Left renal cortex interstitium (tissue), 4 donors: ENCODE data around the gene GPRC5B. TPM values are rescaled to one million over a fixed set of nuclear protein-coding genes. Genes with fewer than 3 reads are reported as not detected.

Experiments
- DNase-seq, 4 donors: peaks; one replicate each; pipeline ENCODE4 v3.0.0-alpha.2; 2013; ENCODE audit warnings: low read depth in 4 of 4, low spot score in 2 of 4, missing footprints in 1 of 4
- polyA plus RNA-seq, 4 donors: library from polyadenylated mRNA; unstranded; fragments of 120-200 nt; gene quantifications; one replicate each; pipeline ENCODE4 v1.2.1, GENCODE V29; 2013; ENCODE audit not compliant: insufficient read length in 4 of 4

The GPRC5B gene
- polyA plus RNA-seq, 4 donors: 93.4 to 125 (median 122) TPM

DNA sequence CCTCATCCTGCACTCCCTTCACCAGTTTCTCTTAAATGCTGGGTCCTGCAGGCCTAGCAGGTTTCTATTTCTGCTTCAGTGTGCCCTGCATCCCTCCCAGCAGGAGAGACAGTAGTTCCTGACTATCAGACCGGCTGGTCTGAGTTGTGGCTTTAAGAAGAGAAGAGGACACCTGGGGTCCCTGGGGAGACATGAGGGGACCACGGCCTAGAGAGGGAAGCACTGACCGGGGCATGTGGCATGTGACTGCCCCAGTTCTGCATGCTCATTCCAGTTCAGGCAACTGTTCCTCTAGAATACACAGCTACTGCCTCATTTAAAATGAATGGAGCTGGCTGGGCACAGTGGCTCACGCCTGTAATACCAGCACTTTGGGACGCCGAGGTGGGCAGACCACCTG lies 61.3 kb downstream of the GPRC5B start:
- DNase-seq: no peak

DNA sequence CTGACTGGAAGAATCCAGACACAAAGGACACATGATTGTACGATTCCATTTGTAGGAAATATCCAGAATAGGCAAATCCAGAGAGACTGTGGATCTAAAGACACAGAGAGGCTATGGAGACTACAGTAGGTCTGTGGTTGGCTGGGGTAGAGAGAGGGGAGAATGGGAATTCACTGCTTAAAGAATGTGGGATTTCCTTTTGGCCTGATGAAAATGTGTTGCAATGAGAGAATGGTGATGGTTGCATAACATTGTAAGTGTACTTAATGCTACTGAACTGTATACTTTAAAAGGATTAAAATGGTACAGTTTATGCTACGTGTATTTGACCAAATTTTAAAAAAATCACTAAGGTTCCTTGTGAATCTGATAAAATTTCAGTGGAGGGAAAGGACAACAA lies 62.1 kb downstream of the GPRC5B start:
- DNase-seq: no peak

DNA sequence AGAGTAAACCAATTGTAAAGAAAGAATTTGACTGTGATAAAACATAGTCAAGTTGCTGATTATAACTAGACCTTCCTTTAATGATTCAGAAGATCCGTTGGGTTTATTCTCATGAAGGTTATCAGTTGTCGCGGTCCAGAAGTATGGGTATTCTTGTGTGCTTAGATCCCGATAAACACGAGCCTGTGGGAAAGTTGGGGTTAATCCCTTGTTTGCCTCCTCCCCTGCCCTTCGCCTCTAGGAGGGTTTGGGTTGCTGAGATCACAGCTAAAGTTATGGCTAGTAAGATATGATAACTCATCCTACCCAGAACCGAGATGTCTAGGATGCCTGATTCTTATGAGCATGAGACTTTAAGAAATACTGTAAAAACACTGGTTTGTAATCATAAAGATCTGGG lies 66.8 kb downstream of the GPRC5B start:
- no peak for DNase-seq

GRCh38 chr16:19817122-19817521 lies 67.5 kb downstream of the GPRC5B start:
- no peak for DNase-seq

DNA sequence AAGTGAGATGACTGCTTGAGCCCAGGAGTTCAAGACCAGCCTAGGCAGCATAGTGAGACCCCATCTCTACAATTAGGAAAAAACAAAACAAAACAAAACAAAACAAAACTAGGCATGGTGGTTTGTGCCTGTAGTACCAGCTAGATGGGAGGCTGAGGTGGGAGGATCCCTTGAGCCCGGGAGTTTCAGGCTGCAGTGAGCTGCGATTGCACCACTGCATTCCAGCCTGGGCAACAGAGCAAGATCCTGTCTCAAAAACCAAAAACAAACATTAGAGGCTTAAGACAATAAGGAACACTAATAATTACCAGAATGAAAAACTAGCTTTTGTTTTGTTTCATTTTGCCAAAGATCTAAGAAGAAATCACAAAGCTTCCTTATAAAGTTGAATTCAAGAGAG lies 69.2 kb downstream of the GPRC5B start:
- DNase-seq: no peak

- no peak for DNase-seq
These were observed 71.7 kb downstream of the GPRC5B start for GRCh38 chr16:19812986-19813385.

DNA sequence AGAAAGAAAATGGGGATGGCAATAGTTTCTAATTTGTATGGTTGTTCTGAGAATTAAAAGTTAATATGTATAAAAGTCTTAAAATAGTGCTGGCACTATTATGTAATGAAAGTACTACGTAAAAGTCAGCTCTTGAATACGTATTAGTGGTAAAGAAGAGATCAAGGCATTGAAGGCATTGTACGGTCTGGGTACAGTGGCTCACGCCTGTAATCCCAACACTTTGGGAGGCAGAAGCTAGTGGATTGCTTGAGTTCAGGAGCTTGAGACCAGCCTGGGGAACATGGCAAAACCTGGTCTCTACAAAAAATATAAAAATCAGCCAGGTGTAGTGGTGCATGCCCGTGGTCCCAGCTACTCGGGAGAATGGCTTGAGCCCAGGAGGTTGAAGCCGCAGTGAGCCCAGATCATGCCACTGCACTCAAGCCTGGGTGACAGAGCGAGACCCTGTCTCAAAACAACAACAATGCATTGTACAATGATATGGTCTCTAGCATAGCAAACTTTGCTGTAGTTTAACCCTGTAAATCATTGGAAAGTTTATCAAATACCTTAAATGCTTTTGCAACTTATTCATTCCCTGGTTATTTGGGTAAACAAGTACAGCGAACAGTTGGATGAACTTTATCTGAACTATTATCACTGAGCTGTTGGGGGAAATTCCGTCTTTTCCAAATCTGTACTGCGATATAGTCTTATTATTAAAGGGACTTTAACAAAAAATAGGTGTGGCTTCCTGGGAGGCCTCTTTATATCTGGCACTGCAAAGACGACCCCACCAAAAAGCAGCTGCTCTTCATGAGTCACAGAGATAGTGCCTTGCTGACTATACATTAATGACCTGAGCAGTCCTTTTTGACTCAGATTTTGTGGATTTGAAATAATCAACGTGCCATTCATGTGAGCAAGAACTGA lies 73.6 kb downstream of the GPRC5B start:
- no peak for DNase-seq

DNA sequence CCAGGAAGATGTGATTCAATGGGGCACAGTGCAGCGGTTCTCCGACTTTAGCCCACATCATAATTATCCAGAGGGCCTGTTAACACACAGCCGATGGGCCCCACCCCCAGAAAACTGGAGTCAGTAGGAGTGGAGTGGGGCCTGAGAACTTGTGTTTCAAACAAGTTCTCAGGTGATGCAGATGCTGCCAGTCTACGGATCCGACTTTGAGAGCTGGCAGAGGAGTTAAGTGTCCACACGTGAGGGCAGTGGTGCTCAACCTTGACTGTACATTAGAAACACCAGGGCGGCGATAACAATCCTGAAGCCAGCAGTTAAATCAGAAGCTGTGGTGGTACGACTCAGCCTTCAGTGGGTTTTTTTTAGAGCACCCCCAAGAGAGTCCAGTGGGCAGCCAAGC lies 75.0 kb downstream of the GPRC5B start:
- no peak for DNase-seq

DNA sequence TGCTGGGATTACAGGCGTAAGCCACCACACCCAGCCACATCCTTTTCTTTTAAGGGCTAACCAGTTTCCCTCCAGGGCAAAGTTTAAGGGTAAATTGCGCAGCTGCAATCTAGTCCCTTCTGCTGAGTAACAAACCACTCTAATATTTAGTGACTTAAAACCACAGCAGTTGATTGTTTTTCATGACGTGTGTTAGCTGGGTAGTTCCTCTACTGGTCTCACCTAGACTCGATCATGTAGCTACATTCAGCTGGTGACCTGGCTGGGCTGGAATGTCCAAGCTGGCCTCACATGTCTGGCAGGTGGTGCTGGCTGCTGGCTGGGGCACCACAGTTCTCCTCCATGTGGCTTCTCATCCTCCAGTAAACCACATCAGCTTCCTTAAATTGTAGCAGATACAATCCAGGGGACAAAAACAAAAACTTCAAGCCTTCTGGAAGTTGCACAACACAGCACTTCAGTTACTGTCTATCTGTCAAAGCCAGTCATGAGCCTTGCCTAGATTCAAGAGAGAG lies 75.5 kb downstream of the GPRC5B start:
- DNase-seq: no peak

DNA sequence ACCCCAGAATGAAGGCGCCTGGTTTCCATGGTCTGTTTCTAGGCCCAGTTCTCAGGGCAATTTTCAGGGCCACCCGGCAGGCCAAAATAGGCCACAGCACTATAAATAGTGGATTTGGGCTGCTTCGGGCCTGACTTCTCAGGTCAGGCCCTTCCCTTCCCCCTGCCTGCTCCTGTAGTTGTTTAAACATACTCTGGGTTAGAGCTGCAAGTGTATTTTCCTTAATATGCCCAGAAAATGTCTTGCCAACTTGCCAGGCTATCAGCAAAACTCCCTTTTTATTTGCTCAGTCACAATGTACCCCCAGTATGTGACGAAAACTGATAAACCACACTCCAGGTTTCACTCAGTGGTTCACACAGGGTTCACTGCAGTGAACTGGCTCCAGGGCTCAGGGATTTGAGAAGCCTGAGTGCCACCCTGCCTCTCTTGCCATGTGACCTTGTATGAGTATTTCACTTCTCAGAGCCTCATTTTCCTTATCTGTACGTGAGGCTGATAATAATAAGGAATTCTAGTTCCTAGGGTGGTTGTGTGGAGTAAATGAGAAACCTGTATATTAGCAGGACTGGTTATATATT lies 76.5 kb downstream of the GPRC5B start:
- no peak for DNase-seq

Other genes starting within 250 kb of the GPRC5B start
- 10 to 100 TPM; 38.9 to 48.5 (median 44.8) TPM for gene KNOP1, start 166.6 kb downstream of the GPRC5B start, polyA plus RNA-seq
- gene IQCK, start 166.6 kb downstream of the GPRC5B start, polyA plus RNA-seq: 10 to 100 TPM; 44.7 to 49.6 (median 46.6) TPM
- not detected for gene GPR139, start 189.0 kb upstream of the GPRC5B start, polyA plus RNA-seq